Hematopoietic multipotent progenitor cell treated with erythropoietin and hydrocortisone succinate and interleukin-3 and kit ligand, for 15 days (in vitro differentiated cells): ENCODE results near the gene DIP2C.
"Not testable (repeated sequence)": the region's sequence is repeated elsewhere in the genome, so short reads cannot be mapped to it uniquely, and the experiment has no call there.

Experiments
- DNase-seq: peaks from one replicate; pipeline ENCODE4 v3.0.0-alpha.2; 2015; ENCODE audit warnings: low spot score

The DIP2C gene

GRCh38 chr10:639751-640672 lies 49.5 kb downstream of the DIP2C start:
- DNase-seq: no peak

- DNase-seq: no peak
Measured at GRCh38 chr10:639001-639750, 50.3 kb downstream of the DIP2C start.

- no peak for DNase-seq
Measured at GRCh38 chr10:637771-638195, 51.7 kb downstream of the DIP2C start.

- no peak for DNase-seq
Measured at GRCh38 chr10:637221-637620, 52.2 kb downstream of the DIP2C start.

- DNase-seq: no peak
Measured at GRCh38 chr10:636769-637168, 52.7 kb downstream of the DIP2C start.

- no peak for DNase-seq
Measured at GRCh38 chr10:636016-636730, 53.3 kb downstream of the DIP2C start.

- no peak for DNase-seq
Measured at GRCh38 chr10:635088-635861, 54.2 kb downstream of the DIP2C start.

GRCh38 chr10:634256-634655 lies 55.2 kb downstream of the DIP2C start:
- no peak for DNase-seq

GRCh38 chr10:633279-634245 lies 55.9 kb downstream of the DIP2C start:
- no peak for DNase-seq

GRCh38 chr10:632807-633177 lies 56.7 kb downstream of the DIP2C start:
- DNase-seq: not testable (repeated sequence)

- not testable (repeated sequence) for DNase-seq
Measured at GRCh38 chr10:632155-632806, 57.2 kb downstream of the DIP2C start.

GRCh38 chr10:631266-631665 lies 58.2 kb downstream of the DIP2C start:
- no peak for DNase-seq

- no peak for DNase-seq
Measured at GRCh38 chr10:630581-631073, 58.8 kb downstream of the DIP2C start.

GRCh38 chr10:629186-629998 lies 60.1 kb downstream of the DIP2C start:
- no peak for DNase-seq

GRCh38 chr10:628386-629045 lies 61.0 kb downstream of the DIP2C start:
- no peak for DNase-seq

GRCh38 chr10:627032-627992 lies 62.2 kb downstream of the DIP2C start:
- no peak for DNase-seq
